ENCODE measurements around the gene CTSZ. TPM values are rescaled to one million over a fixed set of nuclear protein-coding genes. Genes with fewer than 3 reads are reported as not detected.

Gene CTSZ
- total RNA-seq (2022; extraction: Qiagen RNA extraction) = 155 to 197 TPM (median 192 TPM) in 5 replicates

GRCh38 chr20:59006864-59007664, at the start of gene CTSZ:
TSS of gene CTSZ (minus strand) at chr20:59007254. CDS start at chr20:59007128, 126 bp downstream.

GRCh38 chr20:59042151-59042795, 35.2 kb upstream of the CTSZ start, which contains the start of gene PRELID3B:
TSS of gene PRELID3B (minus strand) at chr20:59042786. CDS start at chr20:59042730, 56 bp downstream.

GRCh38 chr20:59032023-59032712, 25.1 kb upstream of the CTSZ start, which contains the start of gene ATP5F1E:
TSS of gene ATP5F1E (minus strand) at chr20:59032335. CDS start at chr20:59032251, 84 bp downstream.

GRCh38 chr20:59019217-59019616, 12.2 kb upstream of the CTSZ start, which contains the start of gene TUBB1:
TSS of gene TUBB1 (plus strand) at chr20:59019429. CDS start at chr20:59019523, 94 bp downstream.

GRCh38 chr20:58980711-58981627, 26.1 kb downstream of the CTSZ start, which contains the start of gene NELFCD:
TSS of gene NELFCD (plus strand) at chr20:58981256. CDS start at chr20:58981310, 54 bp downstream.

Other genes starting within 250 kb of the CTSZ start
- not detected in 5 replicates for gene GNAS-AS1, start 156.4 kb downstream of the CTSZ start, total RNA-seq (2022; extraction: Qiagen RNA extraction)
- 686 to 769 TPM (median 723 TPM) in 5 replicates for gene GNAS, start 154.5 kb downstream of the CTSZ start, total RNA-seq (2022; extraction: Qiagen RNA extraction)
- gene NELFCD, start 26.0 kb downstream of the CTSZ start, total RNA-seq (2022; extraction: Qiagen RNA extraction) = 43.2 to 46.0 TPM (median 44.6 TPM) in 5 replicates
- 0.02 to 0.03 TPM (median 0.03 TPM) in 4 of 5 replicates, not detected in the other for gene TUBB1, start 12.2 kb upstream of the CTSZ start, total RNA-seq (2022; extraction: Qiagen RNA extraction)
- gene ATP5F1E, start 25.1 kb upstream of the CTSZ start, total RNA-seq (2022; extraction: Qiagen RNA extraction) = 90.2 to 115 TPM (median 95.0 TPM) in 5 replicates
- gene PRELID3B, start 35.5 kb upstream of the CTSZ start, total RNA-seq (2022; extraction: Qiagen RNA extraction) = 53.2 to 66.6 TPM (median 56.9 TPM) in 5 replicates
- not detected in 5 replicates for gene ZNF831, start 156.6 kb upstream of the CTSZ start, total RNA-seq (2022; extraction: Qiagen RNA extraction)

Data from A549 treated with AZD2906 at 1 μM for 4 hours (cell line).